GM18951 (cell line): ENCODE data around the gene HDHD2.

Source experiments
- POLR2A ChIP-seq: IDR thresholded peaks from 4 replicates; pipeline ENCODE4 v1.6.1; 2011; ENCODE audit warnings: mild to moderate bottlenecking; ENCODE audit not compliant: insufficient read length, insufficient read depth; ENCODE audit errors: extremely low read depth
- in situ Hi-C: fragments of 300-500 bp; cut with MboI; formaldehyde crosslinking; loops from one replicate; pipeline ENCODE4 v1.12.0; 2022; ENCODE audit warnings: low sequenced_read_pairs, mixed read lengths, inconsistent platforms; ENCODE audit not compliant: unreplicated experiment

HDHD2 gene

GRCh38 chr18:47075098-47075883, 75.0 kb downstream of the HDHD2 start:
- TF ChIP-seq POLR2A = no peak
- in situ Hi-C loops = no loop called here

GRCh38 chr18:47067648-47068047, 82.7 kb downstream of the HDHD2 start:
- no peak for TF ChIP-seq POLR2A
- in situ Hi-C loops = no loop called here

GRCh38 chr18:47063096-47063495, 87.2 kb downstream of the HDHD2 start:
- in situ Hi-C loops = no loop called here
- no peak for TF ChIP-seq POLR2A

- TF ChIP-seq POLR2A = no peak
- in situ Hi-C loops = no loop called here
Observed at GRCh38 chr18:47062471-47062870, 87.8 kb downstream of the HDHD2 start.
